WI38 (cell line): ENCODE results near the gene HOXD3.

Source experiments
- H3K4me3 ChIP-seq: 2 replicates; pipeline ENCODE4 v1.5.1; 2011; ENCODE audit warnings: low read depth, mild to moderate bottlenecking, control low read depth, low read length
- CTCF ChIP-seq: IDR thresholded peaks from 2 replicates; pipeline ENCODE4 v1.5.1; 2012; ENCODE audit warnings: low read depth, mild to moderate bottlenecking, control low read depth, low read length

HOXD3 gene

GRCh38 chr2:176156807-176157498 is at the start of gene HOXD3:
Gene HOXD3, plus strand, starts transcription at chr2:176157307. Its CDS starts 11,808 bp downstream, at chr2:176169115.
- no peak for TF ChIP-seq CTCF
- H3K4me3 ChIP-seq = no peak within 1 kb of the TSS

GRCh38 chr2:176107731-176108181 is 49.4 kb upstream of the HOXD3 start:
- no peak for TF ChIP-seq CTCF
- H3K4me3 ChIP-seq = no peak overlapping the region

GRCh38 chr2:176109192-176109901 is 47.8 kb upstream of the HOXD3 start:
- H3K4me3 ChIP-seq = no peak overlapping the region
- no peak for TF ChIP-seq CTCF

- no peak overlapping the region for H3K4me3 ChIP-seq
- no peak for TF ChIP-seq CTCF
Observed at GRCh38 chr2:176109946-176110345, 47.2 kb upstream of the HOXD3 start.

- H3K4me3 ChIP-seq = no peak overlapping the region
- no peak for TF ChIP-seq CTCF
Observed at GRCh38 chr2:176110415-176111308, 46.4 kb upstream of the HOXD3 start.

- H3K4me3 ChIP-seq = no peak overlapping the region
- peak; percentile 73 for TF ChIP-seq CTCF
Observed at GRCh38 chr2:176111309-176111663, 45.8 kb upstream of the HOXD3 start.
